ENCODE results near the gene CD34.

The CD34 gene

GRCh38 chr1:207870306-207871031, 40.5 kb downstream of the CD34 start:
- no peak for FAIRE-seq
- TF ChIP-seq TAF1 (IDR thresholded peaks at IDR 0.05; ENCODE audit: borderline replicate concordance, low read depth, low read length): no peak
- no peak for TF ChIP-seq POLR2A (IDR thresholded peaks at IDR 0.05; ENCODE audit: low read depth, low read length)
- TF ChIP-seq POLR2AphosphoS5 (IDR thresholded peaks at IDR 0.05; ENCODE audit: low read depth, low read length): no peak
- DNase-seq (ENCODE audit: insufficient read length): no peak

DNA sequence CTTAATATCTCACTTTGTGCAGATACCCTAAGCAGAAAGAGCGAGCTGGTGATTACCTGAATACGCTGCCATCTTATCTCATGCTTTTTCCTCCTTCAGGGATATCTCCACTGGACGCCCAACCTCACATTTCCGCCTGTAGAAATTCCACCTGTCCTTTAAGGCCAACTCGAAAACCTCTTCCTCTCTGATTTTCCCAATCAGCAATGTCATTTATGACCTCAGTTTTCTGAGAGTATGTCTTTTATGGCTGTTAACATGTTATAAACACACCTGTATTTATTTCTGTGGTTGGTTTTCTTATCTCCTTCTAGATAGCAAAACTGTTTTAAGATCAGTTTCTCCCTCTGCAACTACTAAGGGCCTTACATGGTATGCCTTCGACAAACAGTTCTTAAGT, 41.1 kb downstream of the CD34 start:
- no peak for FAIRE-seq
- TF ChIP-seq POLR2AphosphoS5 (IDR thresholded peaks at IDR 0.05; ENCODE audit: low read depth, low read length): no peak
- TF ChIP-seq POLR2A (IDR thresholded peaks at IDR 0.05; ENCODE audit: low read depth, low read length): no peak
- TF ChIP-seq TAF1 (IDR thresholded peaks at IDR 0.05; ENCODE audit: borderline replicate concordance, low read depth, low read length): no peak

GRCh38 chr1:207868774-207869721, 41.9 kb downstream of the CD34 start:
- peak; percentile 78 for DNase-seq (ENCODE audit: insufficient read length)
- TF ChIP-seq TAF1 (IDR thresholded peaks at IDR 0.05; ENCODE audit: borderline replicate concordance, low read depth, low read length) (no peak), POLR2A (IDR thresholded peaks at IDR 0.05; ENCODE audit: low read depth, low read length) (peak; percentile 34; the same call in 1 of the 2 replicates)
- peak; percentile 80 for FAIRE-seq

More for the DNA sequence above, 41.1 kb downstream of the CD34 start:
- DNase-seq (ENCODE audit: insufficient read length): no peak

DNA sequence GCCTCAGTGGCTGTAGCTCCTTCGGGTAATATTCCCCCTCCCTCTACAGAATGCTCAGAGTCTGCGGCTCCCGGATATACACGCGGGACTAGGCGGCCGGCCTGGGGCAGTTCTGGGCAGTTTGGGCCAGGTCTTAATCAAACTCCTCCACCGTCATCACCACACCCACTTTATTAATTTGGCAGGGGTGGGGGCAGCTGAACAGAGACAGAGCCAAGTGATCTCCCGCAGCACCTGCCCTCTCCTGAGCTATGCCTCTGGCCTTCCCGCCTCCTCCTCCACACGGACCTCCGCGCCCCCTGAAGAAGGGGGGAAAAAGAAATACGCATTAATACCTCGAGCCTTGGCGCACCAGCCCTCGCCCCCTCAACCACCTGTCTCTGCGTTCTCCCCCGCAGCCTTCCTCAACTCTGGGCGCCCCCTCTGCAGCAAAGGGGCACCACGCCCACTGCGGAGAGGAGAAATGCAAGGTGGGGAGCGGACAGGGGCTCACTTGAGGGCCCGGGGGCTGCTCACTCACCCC, 42.6 kb downstream of the CD34 start:
- TF ChIP-seq POLR2A (IDR thresholded peaks at IDR 0.05; ENCODE audit: low read depth, low read length) (no peak), TAF1 (IDR thresholded peaks at IDR 0.05; ENCODE audit: borderline replicate concordance, low read depth, low read length) (no peak), POLR2AphosphoS5 (IDR thresholded peaks at IDR 0.05; ENCODE audit: low read depth, low read length) (no peak)
- no peak for DNase-seq (ENCODE audit: insufficient read length)
- no peak for FAIRE-seq

DNA sequence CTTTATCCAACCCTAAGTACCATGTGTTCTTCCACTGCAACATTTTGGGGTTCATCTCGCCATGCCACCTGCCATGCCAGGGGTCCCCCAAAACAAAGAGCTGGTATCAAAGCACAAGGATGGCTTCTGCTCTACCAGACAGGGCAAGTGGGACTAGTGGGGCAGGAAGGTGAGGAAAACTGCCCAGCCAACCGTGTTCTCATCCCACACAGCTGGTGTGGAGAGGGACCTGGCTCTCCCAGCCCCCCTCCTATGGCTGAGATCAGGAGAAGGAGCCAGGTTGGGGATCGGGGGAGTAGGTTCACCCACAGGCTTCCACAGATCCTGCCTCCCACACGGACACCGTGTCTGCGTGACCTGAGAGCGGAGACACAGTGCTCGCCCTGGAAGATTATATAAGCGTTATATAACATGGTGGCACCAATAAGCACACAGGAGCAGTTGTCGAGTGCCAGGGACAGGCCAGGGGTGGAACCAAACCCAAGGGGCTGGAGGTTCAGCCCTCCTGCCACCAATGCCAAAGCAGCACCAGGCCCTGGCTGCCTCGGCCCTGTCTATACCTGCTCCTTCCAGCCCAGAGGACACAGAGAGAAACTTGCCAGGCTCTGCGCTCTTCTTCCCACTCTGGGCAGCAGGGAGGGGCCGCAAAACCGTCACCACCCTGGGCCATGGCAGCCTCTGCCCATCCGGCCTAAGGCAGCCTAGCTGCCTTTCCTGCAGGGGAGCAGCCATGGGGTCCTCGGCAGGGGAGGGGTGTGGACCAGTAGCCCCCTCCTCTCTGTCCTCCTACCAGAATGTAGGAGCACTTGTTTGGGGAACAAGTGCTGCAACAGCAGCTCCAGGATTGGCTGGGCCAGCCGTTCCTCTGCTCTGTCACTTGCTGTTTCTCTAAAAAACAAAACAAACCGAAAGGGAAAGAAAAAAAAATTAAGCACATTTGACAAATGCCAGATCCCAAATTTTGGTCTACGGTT, 43.5 kb downstream of the CD34 start:
- no peak for DNase-seq (ENCODE audit: insufficient read length)
- no peak for TF ChIP-seq POLR2AphosphoS5 (IDR thresholded peaks at IDR 0.05; ENCODE audit: low read depth, low read length)
- no peak for TF ChIP-seq POLR2A (IDR thresholded peaks at IDR 0.05; ENCODE audit: low read depth, low read length)
- TF ChIP-seq TAF1 (IDR thresholded peaks at IDR 0.05; ENCODE audit: borderline replicate concordance, low read depth, low read length): no peak
- no peak for FAIRE-seq

- no peak for DNase-seq (ENCODE audit: insufficient read length)
- FAIRE-seq: no peak
- TF ChIP-seq TAF1 (IDR thresholded peaks at IDR 0.05; ENCODE audit: borderline replicate concordance, low read depth, low read length): no peak
- no peak for TF ChIP-seq POLR2AphosphoS5 (IDR thresholded peaks at IDR 0.05; ENCODE audit: low read depth, low read length)
- no peak for TF ChIP-seq POLR2A (IDR thresholded peaks at IDR 0.05; ENCODE audit: low read depth, low read length)
Measured at GRCh38 chr1:207866471-207867135, 44.3 kb downstream of the CD34 start.

GRCh38 chr1:207863893-207864535, 46.9 kb downstream of the CD34 start:
- DNase-seq (ENCODE audit: insufficient read length): peak; percentile 53
- FAIRE-seq: peak; percentile 82
- TF ChIP-seq TAF1 (IDR thresholded peaks at IDR 0.05; ENCODE audit: borderline replicate concordance, low read depth, low read length): no peak
- no peak for TF ChIP-seq POLR2AphosphoS5 (IDR thresholded peaks at IDR 0.05; ENCODE audit: low read depth, low read length)
- no peak for TF ChIP-seq POLR2A (IDR thresholded peaks at IDR 0.05; ENCODE audit: low read depth, low read length)

- FAIRE-seq (no peak), DNase-seq (ENCODE audit: insufficient read length) (no peak)
- TF ChIP-seq TAF1 (IDR thresholded peaks at IDR 0.05; ENCODE audit: borderline replicate concordance, low read depth, low read length) (no peak), POLR2AphosphoS5 (IDR thresholded peaks at IDR 0.05; ENCODE audit: low read depth, low read length) (no peak), POLR2A (IDR thresholded peaks at IDR 0.05; ENCODE audit: low read depth, low read length) (no peak)
Measured at GRCh38 chr1:207862241-207862787, 48.6 kb downstream of the CD34 start.

- FAIRE-seq: no peak
- DNase-seq (ENCODE audit: insufficient read length): no peak
- TF ChIP-seq POLR2A (IDR thresholded peaks at IDR 0.05; ENCODE audit: low read depth, low read length): no peak
- TF ChIP-seq TAF1 (IDR thresholded peaks at IDR 0.05; ENCODE audit: borderline replicate concordance, low read depth, low read length): no peak
- no peak for TF ChIP-seq POLR2AphosphoS5 (IDR thresholded peaks at IDR 0.05; ENCODE audit: low read depth, low read length)
Measured at GRCh38 chr1:207861442-207862177, 49.3 kb downstream of the CD34 start.
